Dermis blood vessel endothelial cell (primary cell): ENCODE measurements around the gene MXRA5. TPM values are rescaled to one million over a fixed set of nuclear protein-coding genes. Genes with fewer than 3 reads are reported as not detected.
A peak's percentile ranks its signal among the peaks of the same experiment; 100 is the strongest.
"Not testable (repeated sequence)": the region's sequence is repeated elsewhere in the genome, so short reads cannot be mapped to it uniquely, and the experiment has no call there.

Experiments
- DNase-seq: peaks from one replicate; pipeline ENCODE4 v3.0.0; 2010
- total RNA-seq: library from RNA; depleted of rRNA; stranded (reverse); fragments of >200 nt; gene quantifications from 2 replicates; pipeline ENCODE4 v1.2.3, GENCODE V29; 2014

MXRA5 gene
- total RNA-seq, 1 donor from 2014 or later: under 0.01 TPM

DNA sequence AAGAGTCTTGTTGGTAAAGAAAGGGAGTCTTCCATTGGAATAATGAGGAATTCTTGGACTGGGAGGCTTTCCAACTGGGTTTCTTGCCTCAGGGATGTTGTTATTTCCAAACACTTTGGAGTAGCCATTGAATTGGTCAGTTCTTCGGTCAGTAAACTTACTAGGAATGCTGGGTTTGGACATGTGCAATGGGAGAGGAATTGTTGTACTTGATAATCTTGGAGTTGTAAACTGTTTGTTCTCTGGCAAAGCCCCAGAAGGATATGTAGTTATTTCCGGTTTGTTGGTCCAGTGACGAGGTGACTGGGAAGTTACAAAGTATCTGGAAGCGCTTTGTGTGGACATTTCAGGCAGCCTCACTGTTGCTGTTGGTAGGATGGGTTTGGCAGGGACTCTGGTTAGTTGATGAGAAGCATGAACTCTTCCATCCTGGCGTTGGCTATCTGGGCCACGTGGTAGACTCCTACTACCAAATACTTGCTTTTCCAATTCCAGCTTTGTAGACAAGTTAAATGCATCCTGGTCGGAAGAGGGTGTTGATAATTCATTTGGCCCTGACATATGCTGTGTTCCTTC lies 25.9 kb downstream of the MXRA5 start:
- DNase-seq: no peak

- no peak for DNase-seq
These were observed 29.2 kb downstream of the MXRA5 start for GRCh38 chrX:3317191-3317718.

- no peak for DNase-seq
These were observed 34.3 kb downstream of the MXRA5 start for GRCh38 chrX:3312109-3312508.

DNA sequence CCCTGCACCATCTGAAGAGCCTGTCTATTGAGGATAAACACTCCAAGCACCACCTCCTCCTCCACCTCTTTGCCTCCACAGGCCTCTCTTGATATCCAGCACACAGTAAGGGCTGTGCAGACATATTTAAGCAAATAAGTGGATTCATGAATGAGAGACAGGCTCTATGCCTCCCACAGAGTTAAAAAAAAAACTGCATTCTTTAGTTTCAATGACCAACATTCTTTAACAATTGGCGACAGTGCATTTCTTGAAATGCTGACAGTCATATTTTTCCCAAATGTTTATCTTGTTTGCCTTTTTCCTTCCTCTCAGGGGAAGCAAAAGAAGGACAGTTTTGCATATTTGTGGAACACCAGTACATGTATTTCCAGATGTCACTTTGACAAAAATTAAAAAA lies 38.6 kb downstream of the MXRA5 start:
- no peak for DNase-seq

DNA sequence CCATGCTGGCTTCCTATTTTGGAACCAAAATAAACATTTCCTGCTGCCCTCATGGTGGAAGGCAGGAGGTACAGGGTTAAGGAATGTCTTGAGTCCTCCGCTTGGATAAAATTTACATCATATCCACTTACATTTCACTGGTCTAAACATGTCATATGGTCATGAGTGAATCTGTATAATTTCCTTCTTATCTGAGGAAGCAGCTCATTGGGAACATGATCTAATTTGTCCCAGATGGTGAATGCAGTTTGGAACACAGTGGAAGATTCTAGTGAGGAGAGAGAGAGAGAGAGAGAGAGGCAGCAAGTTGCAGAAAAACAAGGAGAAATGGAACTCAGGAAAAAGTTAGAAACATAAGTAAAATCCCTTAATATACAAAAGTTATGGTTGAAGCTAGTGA lies 46.8 kb downstream of the MXRA5 start:
- DNase-seq: no peak

GRCh38 chrX:3295731-3296130 lies 50.7 kb downstream of the MXRA5 start:
- DNase-seq: peak; percentile 10

GRCh38 chrX:3293251-3293650 lies 53.2 kb downstream of the MXRA5 start:
- DNase-seq: no peak

- DNase-seq: no peak
These were observed 55.9 kb downstream of the MXRA5 start for GRCh38 chrX:3290561-3290960.

DNA sequence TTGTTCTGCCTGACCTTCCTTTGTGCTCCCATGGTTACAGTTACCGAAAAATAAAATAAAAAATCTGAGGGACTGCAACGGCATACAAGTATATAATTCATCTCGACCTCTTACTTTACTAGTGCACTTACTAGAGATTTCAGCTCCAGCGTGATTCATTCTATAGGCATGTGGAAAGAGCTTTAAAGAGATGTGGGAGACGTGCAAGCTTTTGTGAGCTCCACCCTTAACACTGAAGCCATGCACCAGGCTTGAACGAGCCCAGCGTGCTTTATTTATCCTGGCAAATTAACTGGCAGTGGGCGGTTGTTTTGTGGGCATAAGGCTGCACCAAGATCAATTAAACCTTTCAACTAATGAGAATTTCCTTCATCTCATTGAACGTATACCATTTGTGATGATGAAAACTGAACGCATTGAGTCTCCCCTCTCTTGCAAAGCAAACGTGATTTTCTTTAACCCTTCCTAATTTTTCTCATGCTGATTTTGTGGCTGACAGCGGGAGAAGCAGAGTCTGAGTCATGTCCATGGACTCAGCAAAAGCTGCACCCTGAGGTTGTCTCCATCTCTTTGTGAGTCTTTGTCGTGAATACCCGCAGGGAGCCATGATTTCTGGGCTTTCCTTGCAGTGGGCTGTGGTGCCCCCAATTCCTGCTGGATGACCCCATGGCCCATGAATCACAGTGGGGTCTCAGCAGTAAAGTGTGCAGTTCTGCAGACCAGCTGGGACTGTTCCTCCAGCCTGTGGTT lies 60.1 kb downstream of the MXRA5 start:
- no peak for DNase-seq

- DNase-seq: no peak
These were observed 65.7 kb downstream of the MXRA5 start for GRCh38 chrX:3280706-3281105.

- DNase-seq: not testable (repeated sequence)
These were observed 72.8 kb downstream of the MXRA5 start for GRCh38 chrX:3273668-3274067.

DNA sequence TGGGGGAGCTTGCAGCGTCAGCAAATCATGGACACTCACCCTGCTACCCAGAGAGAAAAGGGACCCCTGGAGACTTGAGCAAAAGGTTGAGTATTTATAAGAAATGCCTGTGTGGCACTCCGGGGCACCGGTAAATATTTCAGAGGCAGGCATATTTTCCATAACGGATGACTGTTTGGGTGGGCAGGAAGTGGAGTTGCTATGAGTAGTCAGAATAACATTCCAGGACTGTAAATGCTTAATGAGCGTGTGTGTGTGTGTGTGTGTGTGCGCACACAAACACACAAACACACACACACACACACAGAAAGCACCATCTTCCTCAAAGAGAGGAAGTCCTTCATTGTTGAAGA lies 74.6 kb downstream of the MXRA5 start:
- DNase-seq: peak; percentile 86

- DNase-seq: peak; percentile 18
These were observed 75.1 kb downstream of the MXRA5 start for GRCh38 chrX:3271183-3271833.

DNA sequence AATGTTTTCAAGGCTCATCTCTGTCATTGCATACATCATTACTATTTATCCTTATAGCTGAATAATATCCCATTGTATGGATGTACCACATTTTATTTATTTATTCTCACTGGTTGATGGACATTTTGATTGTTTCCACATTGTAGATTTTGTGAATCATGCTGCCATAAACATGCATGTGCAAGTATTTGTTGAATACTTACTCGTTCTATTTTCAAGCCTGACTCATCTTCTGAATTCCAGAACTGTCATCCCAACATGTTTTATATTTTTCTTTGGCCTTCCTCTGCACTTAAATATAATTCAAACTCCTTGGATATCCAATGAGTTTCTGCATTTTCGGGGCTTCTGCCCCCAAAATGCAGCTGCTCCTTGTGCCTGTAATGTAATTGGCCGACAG lies 77.6 kb downstream of the MXRA5 start:
- DNase-seq: no peak

GRCh38 chrX:3263681-3264126 lies 82.7 kb downstream of the MXRA5 start:
- peak; percentile 1 for DNase-seq

GRCh38 chrX:3262901-3263300 lies 83.6 kb downstream of the MXRA5 start:
- peak; percentile 74 for DNase-seq
